ENCODE results near the gene FBXL17. TPM values are rescaled to one million over a fixed set of nuclear protein-coding genes. Genes with fewer than 3 reads are reported as not detected.
A peak's percentile ranks its signal among the peaks of the same experiment; 100 is the strongest.

Gene FBXL17
- total and polyA plus RNA-seq, 2 of the 4 experiments (the other 2 are of a cell fraction) = 3.9 to 8.1 TPM

GRCh38 chr5:107831612-107832395 is 550.1 kb downstream of the FBXL17 start:
- H2BK15ac ChIP-seq (ENCODE audit: low read depth, low read length) = peak overlapping the region; percentile 27; the same call in 1 of the 3 replicates
- ATAC-seq (ENCODE audit: low read depth) (peak; percentile 83), DNase-seq (peak; percentile 85)
- peak overlapping the region in 1 of 2 experiments; percentile 30; a peak in 1 of 4 replicates for H4K8ac ChIP-seq (ENCODE audit: low read depth in 2 of 2, low read length in 2 of 2)
- H3K4me1 ChIP-seq (ENCODE audit: control insufficient read depth, insufficient read depth, low read length) = peaks cover 4% of the 10 kb centered on the region
- ChIA-PET POLR2A (ENCODE audit: unreplicated experiment) (no interaction called here), CTCF (interaction anchor here (0.6 to 1.1 kb wide), 3 partner anchors 22 to 253 kb away, joined by 3 read pairs; no protein-coding TSS in a partner anchor)
- in situ Hi-C loops (cut with MboI; ENCODE audit: low sequenced_read_pairs) (no loop called here), dilution Hi-C loops (cut with HindIII; ENCODE audit: low sequenced_read_pairs, unreplicated experiment) (no loop called here), intact Hi-C loops (cut with micrococcal nuclease) (no loop called here)
- H3K18ac ChIP-seq (ENCODE audit: low read depth, low read length) = peak overlapping the region; percentile 5
- H2AFZ ChIP-seq (replicated peaks; ENCODE audit: low read length, poor library complexity) = no peak overlapping the region
- 51% methylated on average over 4 of the region's 13 CpGs; no CpG with 5 or more reads in 1 of the 2 experiments for WGBS, 2 experiments (ENCODE audit: extremely low coverage in 2 of 2, insufficient read length in 1 of 2)
- peak overlapping the region; percentile 86 for H2BK120ac ChIP-seq (ENCODE audit: low read depth, low read length)
- no peak overlapping the region for H3K27ac ChIP-seq (ENCODE audit: insufficient read depth, low read length)
- TF ChIP-seq RAD21 (IDR thresholded peaks at IDR 0.05; ENCODE audit: low read length) = 0 out of 2 replicates have a peak, but pooled peaks have one; percentile 11
- TF ChIP-seq FOS (IDR thresholded peaks at IDR 0.05; ENCODE audit: low read depth, low read length) = peak; percentile 63
- TF ChIP-seq BHLHE40 (IDR thresholded peaks at IDR 0.05; ENCODE audit: low read depth, low read length) = peak; percentile 77; the same call in 1 of the 2 replicates
- no peak for TF ChIP-seq MXI1 (IDR thresholded peaks at IDR 0.05; ENCODE audit: borderline replicate concordance, low read depth, low read length)
- TF ChIP-seq USF2 (IDR thresholded peaks at IDR 0.05; ENCODE audit: low read depth, low read length) = peak; percentile 36; the same call in 1 of the 2 replicates
- H3K14ac ChIP-seq (replicated peaks; ENCODE audit: low read depth, low read length) = peak overlapping the region; percentile 12; the same call in 1 of the 2 replicates
- H3K4ac ChIP-seq (ENCODE audit: low read depth, low read length) = peak overlapping the region; percentile 73; the same call in 1 of the 2 replicates
- no peaks in the 10 kb centered on the region for H3K9me3 ChIP-seq (ENCODE audit: control insufficient read depth, insufficient read depth, low read length)
- no peaks in the 10 kb centered on the region for H4K20me1 ChIP-seq (ENCODE audit: insufficient read depth, low read length)
- H4K91ac ChIP-seq (ENCODE audit: insufficient read depth, low read depth, low read length) = peak overlapping the region; percentile 54; the same call in 1 of the 2 replicates
- no peaks in the 10 kb centered on the region for H3K27me3 ChIP-seq (ENCODE audit: control insufficient read depth, insufficient read depth, low read length)
- H3K56ac ChIP-seq (ENCODE audit: extremely low read depth, insufficient read depth, low read length) = no peak overlapping the region
- no peak overlapping the region; the same call in 1 of the 2 replicates for H4K5ac ChIP-seq (ENCODE audit: low read depth, low read length)
- H3K4me2 ChIP-seq (ENCODE audit: low read depth, low read length) = peak overlapping the region; percentile 28
- H2BK5ac ChIP-seq (ENCODE audit: low read depth, low read length, poor library complexity, severe bottlenecking) = no peak overlapping the region
- H2BK20ac ChIP-seq (ENCODE audit: low read depth, low read length) = peak overlapping the region; percentile 75; the same call in 1 of the 2 replicates
- peaks cover 5% of the 10 kb centered on the region; the same call in 1 of the 2 replicates for H3K9me1 ChIP-seq (ENCODE audit: insufficient read depth, low read length)
- H3K79me1 ChIP-seq (ENCODE audit: low read depth in 1 of 2, low read length in 2 of 2) = no peaks in the 10 kb centered on the region
- H3K23ac ChIP-seq (ENCODE audit: low read depth, low read length) = 0 out of 2 replicates have a peak overlapping the region, but pooled peaks have one; percentile 6
- H3K9ac ChIP-seq (ENCODE audit: low read depth, low read length) = no peak overlapping the region
- no peak overlapping the region for H2AK9ac ChIP-seq (replicated peaks; ENCODE audit: low read depth, low read length, poor library complexity)
- BruUV-seq (replicated peaks) = no TSS peak
- no peak overlapping the region for H2AK5ac ChIP-seq (ENCODE audit: low read depth, low read length)
- no peaks in the 10 kb centered on the region for H3K36me3 ChIP-seq (ENCODE audit: control insufficient read depth, insufficient read depth, low read length)
- H3K4me3 ChIP-seq (ENCODE audit: insufficient read depth, low read depth, low read length) = no peak overlapping the region

Data from IMR-90 (cell line).